Mesendoderm (in vitro differentiated cells): Measurements from ENCODE around the gene EHD1.

Experiments
- DNase-seq: peaks from one replicate; pipeline ENCODE4 v3.0.0; 2013
- H2AK5ac ChIP-seq: 2 replicates; pipeline ENCODE4 v1.6.1; 2013; ENCODE audit warnings: low read length, inconsistent platforms
- H2BK120ac ChIP-seq: 2 replicates; pipeline ENCODE4 v1.6.1; 2013; ENCODE audit warnings: low read depth, mild to moderate bottlenecking, low read length, moderate library complexity, mixed read lengths
- H2BK15ac ChIP-seq: replicated peaks from 2 replicates; pipeline ENCODE4 v1.6.1; 2013; ENCODE audit warnings: low read depth, mild to moderate bottlenecking, moderate library complexity
- H2BK5ac ChIP-seq: 2 replicates; pipeline ENCODE4 v1.6.1; 2013; ENCODE audit warnings: low read length, inconsistent platforms
- H3K18ac ChIP-seq: 2 replicates; pipeline ENCODE4 v1.6.1; 2013; ENCODE audit warnings: mild to moderate bottlenecking, low read length, mixed read lengths
- H3K23ac ChIP-seq: one replicate; pipeline ENCODE4 v1.6.1; 2013; ENCODE audit warnings: low read length
- H3K27ac ChIP-seq: 2 replicates; pipeline ENCODE4 v1.5.1; 2013; ENCODE audit warnings: low read depth, mild to moderate bottlenecking, inconsistent platforms, low read length, moderate library complexity
- H3K27me3 ChIP-seq: 2 replicates; pipeline ENCODE4 v1.6.1; 2013; ENCODE audit warnings: low read length, control low read depth, mild to moderate bottlenecking, inconsistent platforms; ENCODE audit not compliant: insufficient read depth, poor library complexity
- H3K36me3 ChIP-seq: 2 replicates; pipeline ENCODE4 v1.6.1; 2013; ENCODE audit warnings: low read length, inconsistent platforms; ENCODE audit not compliant: control insufficient read depth, insufficient read depth
- H3K4ac ChIP-seq: one replicate; pipeline ENCODE4 v1.6.1; 2013; ENCODE audit warnings: low read depth, mild to moderate bottlenecking, low read length, moderate library complexity
- H3K4me1 ChIP-seq: 2 replicates; pipeline ENCODE4 v1.6.1; 2013; ENCODE audit warnings: low read depth, low read length, inconsistent platforms; ENCODE audit not compliant: control insufficient read depth
- H3K4me2 ChIP-seq: 2 replicates; pipeline ENCODE4 v1.6.1; 2013; ENCODE audit warnings: low read length
- H3K4me3 ChIP-seq: 2 replicates; pipeline ENCODE4 v1.5.1; 2013; ENCODE audit warnings: mild to moderate bottlenecking, low read length
- H3K56ac ChIP-seq: one replicate; pipeline ENCODE4 v1.6.1; 2013; ENCODE audit warnings: low read length
- H3K79me1 ChIP-seq: 2 replicates; pipeline ENCODE4 v1.6.1; 2013; ENCODE audit warnings: low read length, inconsistent platforms
- H3K79me2 ChIP-seq: 2 replicates; pipeline ENCODE4 v1.6.1; 2013; ENCODE audit warnings: mild to moderate bottlenecking, low read length; ENCODE audit not compliant: control insufficient read depth, insufficient read depth
- H3K9ac ChIP-seq: 2 replicates; pipeline ENCODE4 v1.6.1; 2013; ENCODE audit warnings: low read length, inconsistent platforms
- H4K5ac ChIP-seq: one replicate; pipeline ENCODE4 v1.6.1; 2013; ENCODE audit warnings: low read length
- H4K8ac ChIP-seq: one replicate; pipeline ENCODE4 v1.6.1; 2013; ENCODE audit warnings: low read depth, mild to moderate bottlenecking, control low read depth, low read length, moderate library complexity
- WGBS: extraction: QIAGEN DNeasy Blood & Tissue Kit; methylation state at CpG from one replicate; pipeline ENCODE4 v1.1.7; 2013; ENCODE audit warnings: low lambda C conversion rate, missing lambda C conversion rate; ENCODE audit not compliant: insufficient coverage; ENCODE audit errors: extremely low coverage; 5-methylcytosine and 5-hydroxymethylcytosine counted together

The EHD1 gene

DNA sequence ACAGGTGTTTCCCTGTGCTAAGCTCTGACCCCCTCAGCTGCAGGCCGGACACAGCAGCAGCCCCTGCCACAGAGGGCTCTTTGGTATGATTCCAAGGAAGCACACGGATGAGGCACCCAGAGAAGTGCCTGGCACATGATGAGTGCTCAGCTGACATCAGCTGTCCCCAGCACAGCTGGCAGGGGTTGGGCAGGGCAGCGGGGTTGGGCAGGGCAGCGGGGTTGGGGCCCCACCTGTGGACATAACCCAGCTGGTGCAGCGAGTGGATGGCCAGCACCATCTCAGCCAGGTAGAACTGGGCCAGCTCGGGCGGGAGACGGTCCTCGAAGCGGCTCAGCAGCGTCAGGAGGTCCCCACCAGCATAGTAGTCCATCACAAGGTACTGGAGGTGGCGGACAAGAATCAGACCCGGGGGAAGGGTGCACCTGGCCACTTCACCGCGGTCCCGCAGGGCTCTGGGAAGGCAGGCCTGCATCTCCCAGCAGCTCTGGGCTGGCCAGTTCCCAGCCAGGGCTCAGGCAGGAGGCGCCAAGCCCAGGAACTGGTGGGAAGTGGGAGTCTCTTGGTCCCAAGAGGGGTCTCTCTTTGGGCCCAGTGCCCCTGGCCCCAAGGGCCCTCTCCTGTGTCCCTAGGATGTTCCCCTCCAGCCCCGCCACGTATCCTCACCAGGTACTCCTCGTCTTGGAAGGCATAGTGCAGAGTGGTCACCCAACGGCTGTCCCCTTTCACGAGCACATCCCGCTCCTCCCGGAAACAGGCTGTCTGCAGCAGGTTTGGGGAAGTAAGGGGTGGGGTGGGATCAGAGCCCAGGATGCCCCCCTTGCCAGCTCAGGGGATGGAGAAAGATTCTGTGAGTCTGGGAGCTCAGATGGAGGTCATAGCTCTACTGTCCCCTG, 38.3 kb downstream of the EHD1 start:
- H3K9ac ChIP-seq = no peak overlapping the region
- no peak overlapping the region for H4K5ac ChIP-seq
- no peak overlapping the region for H3K4me2 ChIP-seq
- H4K8ac ChIP-seq = no peak overlapping the region
- peaks cover 4% of the 10 kb centered on the region for H3K79me1 ChIP-seq
- H3K36me3 ChIP-seq = no peaks in the 10 kb centered on the region
- H2AK5ac ChIP-seq = no peak overlapping the region
- peaks cover 11% of the 10 kb centered on the region for H3K4me1 ChIP-seq
- H3K4me3 ChIP-seq = no peak overlapping the region
- H3K27ac ChIP-seq = no peak overlapping the region
- H3K79me2 ChIP-seq = no peaks in the 10 kb centered on the region
- no peak for DNase-seq
- no peak overlapping the region for H2BK5ac ChIP-seq
- H3K27me3 ChIP-seq = no peaks in the 10 kb centered on the region
- H3K56ac ChIP-seq = no peak overlapping the region
- no CpG with 5 or more reads among the region's 24 CpGs for WGBS
- H3K23ac ChIP-seq = no peak overlapping the region
- no peak overlapping the region for H2BK15ac ChIP-seq
- no peak overlapping the region for H3K4ac ChIP-seq
- H3K18ac ChIP-seq = no peak overlapping the region
- H2BK120ac ChIP-seq = no peak overlapping the region

DNA sequence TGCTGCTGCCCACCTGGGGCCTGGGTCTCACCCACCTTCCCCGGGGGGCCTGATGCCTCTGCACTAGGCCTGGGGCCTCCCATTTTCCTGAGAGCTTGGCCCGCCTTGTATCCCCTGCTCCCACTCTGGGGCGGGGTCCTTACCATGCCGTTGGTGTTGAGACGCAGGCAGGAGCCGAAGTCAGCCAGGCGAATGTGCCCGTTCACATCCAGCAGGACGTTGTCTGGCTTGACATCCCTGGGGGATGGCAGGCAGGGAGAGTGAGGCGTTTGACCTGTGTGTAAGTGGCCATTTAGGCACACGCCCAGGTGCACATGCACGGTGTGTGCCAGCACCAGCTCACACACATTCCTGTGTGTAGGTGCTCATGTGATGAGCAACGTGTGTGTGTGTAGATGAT, 39.1 kb downstream of the EHD1 start:
- Histone ChIP-seq H3K18ac (no peak overlapping the region), H3K23ac (no peak overlapping the region), H4K5ac (no peak overlapping the region), H2AK5ac (no peak overlapping the region), H3K9ac (no peak overlapping the region), H3K79me1 (peaks cover 4% of the 10 kb centered on the region), H3K4me1 (peaks cover 11% of the 10 kb centered on the region), H4K8ac (no peak overlapping the region), H3K56ac (no peak overlapping the region), H3K27me3 (no peaks in the 10 kb centered on the region), H3K4me3 (no peak overlapping the region), H3K4me2 (no peak overlapping the region), H3K36me3 (no peaks in the 10 kb centered on the region), H3K27ac (no peak overlapping the region), H2BK120ac (no peak overlapping the region), H3K79me2 (no peaks in the 10 kb centered on the region), H2BK5ac (no peak overlapping the region), H2BK15ac (no peak overlapping the region), H3K4ac (no peak overlapping the region)
- no CpG with 5 or more reads among the region's 13 CpGs for WGBS
- no peak for DNase-seq

DNA sequence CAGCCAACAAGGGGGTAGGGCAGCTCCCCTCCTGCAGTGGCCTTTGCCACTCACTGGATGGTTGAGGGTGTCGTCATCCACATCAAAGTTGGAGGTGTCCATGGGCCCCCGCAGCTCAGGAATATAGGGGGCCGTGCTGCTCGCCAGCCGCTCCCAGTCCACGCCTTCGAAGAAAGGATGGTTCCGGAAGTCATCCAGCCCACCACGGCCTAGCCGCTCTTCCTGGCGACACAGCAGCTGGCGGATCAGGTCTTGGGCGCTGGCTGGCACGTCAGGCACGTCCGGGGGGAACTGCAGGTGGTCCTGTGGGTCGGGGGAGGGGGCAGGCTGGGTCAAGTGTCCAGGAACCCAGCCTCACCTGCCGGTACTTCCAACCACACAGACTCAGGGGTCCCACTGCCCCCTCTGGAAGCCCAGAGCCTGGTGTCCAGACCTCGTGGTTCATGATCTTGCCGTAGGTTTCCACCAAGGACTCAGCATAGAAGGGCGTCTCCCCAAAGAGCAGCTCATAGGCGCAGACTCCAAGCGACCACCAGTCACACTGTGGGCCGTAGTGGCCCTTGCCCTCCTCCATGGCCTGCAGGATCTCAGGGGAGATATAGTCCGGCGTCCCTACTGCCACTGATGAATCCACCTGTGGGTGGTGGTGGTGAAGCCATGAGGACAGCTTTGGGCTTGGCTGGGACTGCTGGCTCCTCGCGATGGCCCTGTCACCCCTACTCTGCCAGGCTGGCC, 39.7 kb downstream of the EHD1 start:
- Histone ChIP-seq H3K36me3 (peaks cover under 1% of the 10 kb centered on the region), H3K18ac (no peak overlapping the region), H3K56ac (no peak overlapping the region), H3K23ac (no peak overlapping the region), H3K27me3 (no peaks in the 10 kb centered on the region), H2AK5ac (no peak overlapping the region), H3K79me1 (peaks cover 1% of the 10 kb centered on the region), H3K79me2 (no peaks in the 10 kb centered on the region), H3K4me3 (no peak overlapping the region), H2BK15ac (no peak overlapping the region), H3K9ac (no peak overlapping the region), H3K4me1 (peaks cover 10% of the 10 kb centered on the region), H3K4ac (no peak overlapping the region), H4K8ac (no peak overlapping the region), H3K27ac (no peak overlapping the region), H4K5ac (no peak overlapping the region), H3K4me2 (no peak overlapping the region), H2BK5ac (no peak overlapping the region), H2BK120ac (no peak overlapping the region)
- DNase-seq = no peak
- no CpG with 5 or more reads among the region's 28 CpGs for WGBS

DNA sequence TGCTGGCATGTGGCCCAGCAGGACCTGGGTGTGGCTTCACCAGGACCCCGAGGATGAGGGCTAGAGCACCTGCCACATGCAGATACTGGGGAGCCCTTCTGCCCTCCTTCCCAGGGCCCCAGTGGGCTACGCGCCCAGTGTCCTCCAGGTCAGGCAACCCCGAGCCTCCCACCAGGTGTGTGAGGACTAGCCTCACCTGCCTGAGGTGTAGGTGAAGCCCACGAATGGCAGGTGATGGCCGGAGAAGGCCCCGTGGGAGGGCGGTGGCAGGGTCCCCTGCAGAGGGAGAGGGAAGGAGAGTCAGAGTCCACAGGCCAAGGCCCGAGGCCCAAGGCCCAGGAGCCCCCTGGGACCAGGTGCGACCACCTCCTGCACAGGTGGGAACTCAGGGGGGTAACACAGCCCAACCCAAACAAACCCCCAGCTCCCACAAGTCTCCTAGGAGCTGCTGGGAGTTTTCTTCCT, 40.5 kb downstream of the EHD1 start:
- Histone ChIP-seq H2BK120ac (no peak overlapping the region), H3K27ac (no peak overlapping the region)

DNA sequence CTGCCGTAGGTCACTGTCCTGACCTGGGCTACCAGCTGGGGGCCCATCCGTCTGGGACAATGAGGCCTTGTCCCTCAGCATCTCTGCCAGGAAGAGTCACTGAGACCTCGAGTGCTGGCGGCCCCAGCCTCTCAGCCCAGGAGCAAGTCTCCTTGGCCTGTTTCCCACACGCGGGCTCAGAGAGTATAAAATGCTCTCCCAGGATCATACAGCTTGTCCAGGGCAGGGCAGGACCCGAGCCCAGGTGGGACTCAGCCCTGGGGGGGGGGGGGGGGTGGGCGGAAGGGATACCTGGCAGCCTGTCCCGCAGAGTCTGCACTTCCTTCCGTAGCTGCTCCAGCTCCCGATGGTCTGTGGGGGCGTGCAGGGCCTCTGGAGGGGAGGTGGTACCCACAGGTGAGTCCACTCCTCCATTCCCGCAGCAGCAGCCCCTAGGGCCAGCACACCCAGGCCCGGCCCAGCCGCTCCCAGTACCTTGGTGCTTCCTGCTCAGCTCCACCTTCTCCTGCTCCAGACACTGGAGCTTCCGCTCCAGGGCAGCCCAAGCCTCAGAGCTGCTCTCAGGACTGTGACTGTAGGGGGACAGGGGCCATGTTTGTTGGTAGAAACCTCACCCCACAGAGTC, 41.9 kb downstream of the EHD1 start:
- Histone ChIP-seq H3K79me1 (no peaks in the 10 kb centered on the region), H2BK15ac (no peak overlapping the region), H3K18ac (no peak overlapping the region), H2BK120ac (no peak overlapping the region), H2BK5ac (no peak overlapping the region), H4K5ac (no peak overlapping the region), H3K4ac (no peak overlapping the region), H3K23ac (no peak overlapping the region), H3K9ac (no peak overlapping the region), H3K4me2 (no peak overlapping the region), H3K27me3 (no peaks in the 10 kb centered on the region), H3K36me3 (peaks cover 2% of the 10 kb centered on the region), H3K4me1 (no peaks in the 10 kb centered on the region), H3K4me3 (no peak overlapping the region), H2AK5ac (no peak overlapping the region), H3K79me2 (no peaks in the 10 kb centered on the region), H4K8ac (no peak overlapping the region), H3K27ac (no peak overlapping the region), H3K56ac (no peak overlapping the region)
- no peak for DNase-seq
- WGBS = no CpG with 5 or more reads among the region's 16 CpGs

More for the DNA sequence above, 40.5 kb downstream of the EHD1 start:
- Histone ChIP-seq H3K79me2 (no peaks in the 10 kb centered on the region), H3K18ac (no peak overlapping the region), H3K23ac (no peak overlapping the region), H2BK5ac (no peak overlapping the region), H3K79me1 (no peaks in the 10 kb centered on the region), H3K56ac (no peak overlapping the region), H3K4ac (no peak overlapping the region), H4K8ac (no peak overlapping the region), H3K9ac (no peak overlapping the region), H3K36me3 (peaks cover 2% of the 10 kb centered on the region), H2BK15ac (no peak overlapping the region), H4K5ac (no peak overlapping the region), H2AK5ac (no peak overlapping the region), H3K4me1 (peaks cover 3% of the 10 kb centered on the region), H3K27me3 (no peaks in the 10 kb centered on the region), H3K4me3 (no peak overlapping the region), H3K4me2 (no peak overlapping the region)
- DNase-seq = no peak
- no CpG with 5 or more reads among the region's 10 CpGs for WGBS
